ENCODE results near the gene RHBDL3.

GRCh38 chr17:32266389-32267301 lies 1.0 kb downstream of the RHBDL3 start:
- TF ChIP-seq CTCF (IDR thresholded peaks at IDR 0.05) (no peak), EZH2 (IDR thresholded peaks at IDR 0.05; ENCODE audit: borderline replicate concordance, insufficient read depth, low read depth, low read length, poor library complexity, severe bottlenecking) (peak; percentile 98)

Data from B cell (primary cell).